ENCODE data around the gene PROP1.
A peak's percentile ranks its signal among the peaks of the same experiment; 100 is the strongest.
"Not testable (repeated sequence)": the region's sequence is repeated elsewhere in the genome, so short reads cannot be mapped to it uniquely, and the experiment has no call there.

The PROP1 gene

GRCh38 chr5:177982072-177982727, 13.8 kb downstream of the PROP1 start:
- peak in 1 of 2 experiments; percentile 39 for DNase-seq (ENCODE audit: low read depth in 1 of 2, low spot score in 1 of 2)
- TF ChIP-seq POLR2AphosphoS5 (IDR thresholded peaks at IDR 0.05; ENCODE audit: low read depth) (no peak), REST (IDR thresholded peaks at IDR 0.05; ENCODE audit: insufficient replicate concordance, low read depth) (no peak), CTCF (IDR thresholded peaks at IDR 0.05; ENCODE audit: insufficient read depth, low read length) (no peak), SPI1 (IDR thresholded peaks at IDR 0.05; ENCODE audit: borderline replicate concordance, low read depth) (no peak), GABPA (IDR thresholded peaks at IDR 0.05; ENCODE audit: low read depth) (no peak)
- Histone ChIP-seq H3K4me3 (replicated peaks; ENCODE audit: insufficient read depth, low read length) (no peak overlapping the region), H3K27ac (replicated peaks) (no peak overlapping the region), H3K27me3 (ENCODE audit: insufficient read depth, poor library complexity, severe bottlenecking) (peaks cover 50% of the 10 kb centered on the region)

DNA sequence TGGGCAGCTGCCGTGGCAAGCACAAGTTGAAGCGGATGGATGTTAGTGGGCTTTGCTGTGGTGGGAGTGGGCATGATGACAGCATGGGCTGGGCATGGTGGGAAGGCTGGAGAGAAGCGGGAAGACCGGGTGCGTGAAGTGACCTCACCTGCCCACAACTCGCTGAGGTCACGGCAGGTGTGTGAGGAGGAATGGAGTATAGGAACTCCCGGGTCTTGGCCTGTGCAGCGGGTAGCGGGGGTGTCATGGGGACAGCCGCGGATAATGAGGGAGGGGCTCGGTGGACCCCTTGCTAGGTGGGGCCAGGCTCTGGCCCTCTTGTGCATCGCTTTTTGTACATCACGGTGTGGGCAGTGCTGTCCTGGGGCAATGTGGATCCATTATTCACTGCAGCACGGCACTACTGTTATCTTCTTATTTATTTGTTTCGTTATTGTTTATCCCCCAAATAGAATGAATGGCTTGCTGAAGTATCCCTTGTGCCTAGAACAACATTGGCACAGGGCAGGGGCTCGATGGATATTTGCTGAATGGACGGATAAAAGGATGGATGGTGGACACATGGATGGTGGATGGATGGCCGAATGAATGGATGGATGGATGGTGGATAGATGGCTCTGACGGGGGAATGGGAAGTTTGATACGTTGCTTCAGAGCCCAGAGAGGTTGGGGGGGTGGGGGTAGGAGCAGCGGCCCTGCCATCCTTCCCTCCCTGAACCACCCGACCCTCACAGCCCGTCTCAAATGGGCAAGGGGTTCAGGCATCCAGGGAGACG, 14.6 kb downstream of the PROP1 start:
- TF ChIP-seq SPI1 (IDR thresholded peaks at IDR 0.05; ENCODE audit: borderline replicate concordance, low read depth): no peak
- TF ChIP-seq CTCF (IDR thresholded peaks at IDR 0.05; ENCODE audit: insufficient read depth, low read length): no peak
- TF ChIP-seq GABPA (IDR thresholded peaks at IDR 0.05; ENCODE audit: low read depth): no peak
- no peak for TF ChIP-seq POLR2AphosphoS5 (IDR thresholded peaks at IDR 0.05; ENCODE audit: low read depth)
- TF ChIP-seq REST (IDR thresholded peaks at IDR 0.05; ENCODE audit: insufficient replicate concordance, low read depth): no peak
- Histone ChIP-seq H3K27ac (replicated peaks) (no peak overlapping the region), H3K4me3 (replicated peaks; ENCODE audit: insufficient read depth, low read length) (no peak overlapping the region), H3K27me3 (ENCODE audit: insufficient read depth, poor library complexity, severe bottlenecking) (peaks cover 47% of the 10 kb centered on the region)
- no peak for DNase-seq (ENCODE audit: low read depth in 1 of 2, low spot score in 1 of 2)

GRCh38 chr5:177980743-177981151, 15.3 kb downstream of the PROP1 start:
- no peak overlapping the region for H3K4me3 ChIP-seq (replicated peaks; ENCODE audit: insufficient read depth, low read length)
- TF ChIP-seq GABPA (IDR thresholded peaks at IDR 0.05; ENCODE audit: low read depth): no peak
- DNase-seq (ENCODE audit: low read depth in 1 of 2, low spot score in 1 of 2): no peak
- no peak overlapping the region for H3K27ac ChIP-seq (replicated peaks)
- peaks cover 41% of the 10 kb centered on the region for H3K27me3 ChIP-seq (ENCODE audit: insufficient read depth, poor library complexity, severe bottlenecking)

DNA sequence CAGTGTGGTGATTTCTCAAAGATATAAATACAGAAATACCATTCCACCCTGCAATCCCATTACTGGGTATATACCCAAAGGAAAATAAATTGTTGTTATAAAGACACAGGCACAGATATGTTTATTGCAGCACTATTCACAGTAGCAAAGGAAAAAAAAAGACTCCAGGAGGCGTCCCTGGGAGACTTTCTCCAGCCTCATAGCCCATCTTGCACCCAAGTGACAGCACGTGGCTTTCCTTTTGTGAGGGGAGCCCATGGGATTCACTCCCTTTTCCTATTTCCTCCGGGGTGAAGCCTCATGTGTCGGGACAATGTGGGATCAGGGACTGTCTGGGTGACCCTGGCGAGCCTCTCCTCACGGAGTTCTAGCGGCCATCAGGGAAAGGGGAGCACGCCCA, 18.4 kb downstream of the PROP1 start:
- not testable (repeated sequence) for H3K27ac ChIP-seq (replicated peaks); DNase-seq (ENCODE audit: low read depth in 1 of 2, low spot score in 1 of 2); H3K4me3 ChIP-seq (replicated peaks; ENCODE audit: insufficient read depth, low read length)
- H3K27me3 ChIP-seq (ENCODE audit: insufficient read depth, poor library complexity, severe bottlenecking): peaks cover 15% of the 10 kb centered on the region
